Stomach smooth muscle (tissue), 2 donors: Measurements from ENCODE around the gene CNBD2.
A peak's percentile ranks its signal among the peaks of the same experiment; 100 is the strongest.
"Not testable (repeated sequence)": the region's sequence is repeated elsewhere in the genome, so short reads cannot be mapped to it uniquely, and the experiment has no call there.

ENCODE experiments used
- H3K27ac ChIP-seq: one replicate; pipeline ENCODE4 v1.7.0; 2013; ENCODE audit warnings: mild to moderate bottlenecking, low read length, inconsistent platforms
- H3K27me3 ChIP-seq, 2 donors: one replicate each; pipeline ENCODE4 v1.7.0; 2013; ENCODE audit warnings: low read length in 2 of 2; ENCODE audit not compliant: insufficient read depth in 2 of 2, control insufficient read depth in 1 of 2
- H3K36me3 ChIP-seq, 2 donors: one replicate each; pipeline ENCODE4 v1.7.0; 2013; ENCODE audit warnings: low read length in 2 of 2; ENCODE audit not compliant: control insufficient read depth in 2 of 2, insufficient read depth in 2 of 2
- H3K4me1 ChIP-seq: one replicate; pipeline ENCODE4 v1.7.0; 2013; ENCODE audit warnings: low read length; ENCODE audit not compliant: control insufficient read depth, insufficient read depth
- H3K4me3 ChIP-seq, 2 donors: one replicate each; pipeline ENCODE4 v1.7.0; 2013; ENCODE audit warnings: low read length in 2 of 2
- H3K9ac ChIP-seq, 2 donors: one replicate each; pipeline ENCODE4 v1.7.0; 2013; ENCODE audit warnings: low read length in 2 of 2, mild to moderate bottlenecking in 1 of 2
- H3K9me3 ChIP-seq, 2 donors: one replicate each; pipeline ENCODE4 v1.7.0; 2013; ENCODE audit warnings: low read length in 2 of 2; ENCODE audit not compliant: control insufficient read depth in 2 of 2
- donor health status: healthy.
- donor health status: Pancreatic carcinoma.

The CNBD2 gene

DNA sequence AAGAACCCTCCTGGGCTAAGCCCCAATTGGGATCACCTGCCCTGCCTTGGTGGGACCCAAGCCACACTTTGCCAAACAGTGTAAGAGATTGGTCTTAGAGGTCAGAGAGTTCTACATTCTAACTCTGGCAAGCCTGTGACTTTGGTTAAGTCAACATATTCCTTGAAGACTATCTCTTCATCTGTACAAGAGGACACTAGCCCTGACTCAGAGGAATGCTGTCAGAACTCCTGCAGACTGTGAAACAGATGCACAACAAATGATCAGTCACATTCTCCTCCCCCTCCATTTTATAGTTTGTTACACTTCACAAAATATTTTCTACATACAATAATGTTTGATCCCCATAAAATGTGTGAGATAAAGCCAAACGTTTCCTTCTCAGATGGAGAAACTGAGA, 94.4 kb downstream of the CNBD2 start:
- H3K27me3 ChIP-seq: no peaks in the 10 kb centered on the region
- H3K27ac ChIP-seq: no peak overlapping the region
- H3K9ac ChIP-seq: no peak overlapping the region

DNA sequence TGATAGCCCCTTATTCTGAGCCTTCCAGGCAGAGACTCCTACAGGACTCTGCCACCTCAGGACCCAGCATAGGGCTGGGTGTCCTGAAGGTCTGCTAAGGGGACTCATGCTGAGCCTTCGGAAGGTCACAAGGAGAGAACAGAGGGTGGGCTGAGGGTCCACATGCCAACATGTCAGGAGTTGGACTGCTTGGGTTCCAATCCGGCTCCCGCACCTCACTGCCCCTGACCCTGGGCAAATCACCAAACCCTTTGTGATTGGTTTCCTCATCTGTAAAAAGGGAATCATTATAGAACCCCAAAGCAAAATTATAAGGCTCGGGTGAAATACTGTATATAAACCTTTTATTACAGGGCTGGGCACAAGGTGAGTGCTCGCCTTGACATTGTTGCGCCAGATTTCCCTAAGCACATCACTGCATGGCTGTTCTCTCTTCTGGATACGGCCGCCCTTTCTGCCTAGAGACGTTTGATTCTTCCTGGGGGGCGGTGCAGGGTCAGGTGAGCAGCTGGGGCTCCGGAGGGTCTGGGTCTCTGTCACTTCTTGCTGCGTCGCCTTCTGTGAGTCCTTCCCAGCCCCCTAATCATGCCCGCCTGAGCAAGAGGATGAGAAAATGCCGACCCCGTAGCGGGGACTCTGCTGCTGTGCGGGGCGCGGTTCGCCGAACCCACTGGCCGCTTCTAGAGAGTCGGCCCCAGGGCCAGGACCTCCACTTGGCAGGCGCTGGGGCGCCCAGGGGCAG, 95.7 kb downstream of the CNBD2 start:
- Histone ChIP-seq H3K9me3 (no peaks in the 10 kb centered on the region), H3K4me3 (peak overlapping the region; percentile 81 to 86), H3K36me3 (no peaks in the 10 kb centered on the region), H3K9ac (peak overlapping the region; percentile 68 to 79), H3K4me1 (peaks cover 18% of the 10 kb centered on the region), H3K27ac (peak overlapping the region; percentile 74), H3K27me3 (no peaks in the 10 kb centered on the region)

More for the DNA sequence above, 94.4 kb downstream of the CNBD2 start:
- no peaks in the 10 kb centered on the region for H3K36me3 ChIP-seq
- peaks cover 18% of the 10 kb centered on the region for H3K4me1 ChIP-seq
- no peaks in the 10 kb centered on the region for H3K9me3 ChIP-seq
- H3K4me3 ChIP-seq: no peak overlapping the region

DNA sequence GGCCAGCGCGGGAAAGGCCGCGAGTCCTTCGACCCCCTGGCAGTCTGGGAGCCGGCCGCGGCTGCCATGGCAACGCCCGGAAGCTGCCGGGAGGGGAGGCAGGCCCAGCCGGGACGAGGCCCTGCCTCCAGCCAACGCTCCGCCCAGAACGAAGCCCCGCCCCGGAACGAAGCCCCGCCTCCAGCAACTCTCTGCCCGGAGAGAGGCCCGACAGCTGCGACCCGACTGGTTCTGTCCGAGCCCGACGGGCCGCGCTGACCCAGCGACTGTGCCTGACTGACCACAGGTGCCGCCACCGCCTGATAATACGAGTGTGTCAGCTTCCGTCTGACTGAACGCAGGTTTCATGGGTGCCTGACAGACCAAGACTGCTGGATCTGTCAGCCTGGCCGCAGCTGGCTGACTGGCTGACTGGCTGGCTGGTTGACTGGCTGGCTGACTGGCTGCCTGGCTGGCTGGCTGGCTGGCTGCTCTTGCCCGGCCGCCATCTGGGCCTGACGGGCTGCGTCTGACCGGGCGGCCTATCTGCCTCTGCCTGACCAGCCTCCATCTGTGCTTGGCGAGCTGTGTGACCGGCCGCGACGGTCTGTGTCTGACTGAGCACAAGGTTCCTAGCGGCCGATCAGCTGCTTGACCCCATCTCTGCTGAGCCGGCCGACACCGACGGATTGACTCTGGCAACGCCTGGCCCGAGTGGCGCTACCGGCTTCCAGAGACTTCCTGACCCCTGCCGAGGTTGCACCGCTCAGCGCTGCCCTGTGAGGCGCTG, 96.5 kb downstream of the CNBD2 start:
- Histone ChIP-seq H3K9me3 (no peaks in the 10 kb centered on the region), H3K36me3 (no peaks in the 10 kb centered on the region), H3K27ac (peak overlapping the region; percentile 74), H3K27me3 (no peaks in the 10 kb centered on the region), H3K4me3 (peak overlapping the region; percentile 81 to 86), H3K4me1 (peaks cover 18% of the 10 kb centered on the region), H3K9ac (peak overlapping the region; percentile 68 to 79)

DNA sequence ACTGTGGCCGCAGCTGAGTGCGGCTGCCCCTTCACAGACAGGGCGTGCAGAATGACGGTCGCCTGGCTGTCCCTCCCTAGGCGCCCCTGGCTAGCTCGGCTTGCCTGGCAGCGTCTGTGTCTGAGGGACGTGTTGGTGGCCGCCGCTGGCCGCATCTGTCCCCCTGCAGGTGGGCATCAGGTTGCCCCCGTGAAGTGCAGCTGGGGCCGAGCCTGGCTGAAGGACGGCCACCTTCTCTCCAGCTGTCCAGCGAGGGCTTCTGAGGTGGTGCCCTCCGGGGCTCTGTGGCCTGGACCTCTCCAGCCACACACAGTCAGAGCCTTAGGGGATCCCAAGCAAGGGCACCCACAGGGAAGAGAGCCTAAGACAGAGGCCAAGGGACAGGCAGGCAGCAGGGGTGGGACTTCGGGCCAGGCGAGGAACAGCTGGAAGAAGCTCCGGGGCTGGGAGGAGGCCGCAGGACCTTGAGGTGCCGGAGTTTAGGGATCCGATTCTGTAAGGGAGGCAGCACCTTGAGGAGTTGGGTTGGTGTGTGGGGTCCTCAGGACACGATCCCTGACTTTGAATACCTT, 97.1 kb downstream of the CNBD2 start:
- Histone ChIP-seq H3K27ac (peak overlapping the region; percentile 74), H3K9ac (peak overlapping the region; percentile 68 to 76)

DNA sequence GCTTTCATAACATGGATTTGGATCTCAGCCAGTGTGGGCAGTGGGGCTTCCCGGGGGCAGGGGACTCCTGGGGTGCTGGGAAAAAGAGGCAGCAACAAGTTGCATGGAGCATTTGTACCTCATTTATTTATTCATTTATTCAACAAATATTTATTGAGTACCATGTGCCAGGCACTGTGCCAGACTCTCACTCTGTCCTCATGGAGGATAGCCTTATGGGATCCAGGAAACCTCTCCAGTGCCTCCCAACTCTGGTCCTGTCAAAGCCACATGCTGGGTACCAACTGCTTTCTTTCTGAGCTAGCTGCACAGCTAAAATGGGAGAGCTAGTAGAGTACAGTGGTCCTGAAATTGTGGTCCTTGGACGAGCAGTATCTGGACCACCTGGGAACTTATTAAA, 98.4 kb downstream of the CNBD2 start:
- H3K4me3 ChIP-seq: no peak overlapping the region
- peaks cover 18% of the 10 kb centered on the region for H3K4me1 ChIP-seq
- peaks cover 0 to 3% of the 10 kb centered on the region in 2 donors for H3K27me3 ChIP-seq
- H3K9ac ChIP-seq: no peak overlapping the region
- no peaks in the 10 kb centered on the region for H3K36me3 ChIP-seq
- H3K9me3 ChIP-seq: no peaks in the 10 kb centered on the region
- H3K27ac ChIP-seq: no peak overlapping the region

More for the DNA sequence above, 97.1 kb downstream of the CNBD2 start:
- no peaks in the 10 kb centered on the region for H3K27me3 ChIP-seq
- no peaks in the 10 kb centered on the region for H3K9me3 ChIP-seq
- no peaks in the 10 kb centered on the region for H3K36me3 ChIP-seq
- peak overlapping the region; percentile 81 to 86 for H3K4me3 ChIP-seq
- H3K4me1 ChIP-seq: peaks cover 18% of the 10 kb centered on the region

DNA sequence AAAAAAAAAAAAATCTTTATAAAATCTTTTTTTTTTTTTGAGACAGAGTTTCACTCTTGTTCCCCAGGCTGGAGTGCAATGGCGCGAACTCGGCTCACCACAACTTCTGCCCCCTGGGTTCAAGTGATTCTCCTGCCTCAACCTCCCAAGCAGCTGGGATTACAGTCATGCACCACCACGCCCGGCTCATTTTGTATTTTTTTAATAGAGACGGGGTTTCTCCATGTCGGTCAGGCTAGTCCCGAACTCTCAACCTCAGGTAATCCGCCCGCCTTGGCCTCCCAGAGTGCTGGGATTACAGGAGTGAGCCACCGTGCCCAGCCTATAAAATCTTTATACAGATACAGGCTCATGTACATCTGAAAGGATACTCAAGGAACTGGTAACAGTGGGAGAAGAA, 100.1 kb downstream of the CNBD2 start:
- not testable (repeated sequence) for H3K27me3 ChIP-seq, H3K4me3 ChIP-seq, H3K27ac ChIP-seq, H3K9me3 ChIP-seq, H3K9ac ChIP-seq, H3K36me3 ChIP-seq
- H3K4me1 ChIP-seq: peaks cover 18% of the 10 kb centered on the region

DNA sequence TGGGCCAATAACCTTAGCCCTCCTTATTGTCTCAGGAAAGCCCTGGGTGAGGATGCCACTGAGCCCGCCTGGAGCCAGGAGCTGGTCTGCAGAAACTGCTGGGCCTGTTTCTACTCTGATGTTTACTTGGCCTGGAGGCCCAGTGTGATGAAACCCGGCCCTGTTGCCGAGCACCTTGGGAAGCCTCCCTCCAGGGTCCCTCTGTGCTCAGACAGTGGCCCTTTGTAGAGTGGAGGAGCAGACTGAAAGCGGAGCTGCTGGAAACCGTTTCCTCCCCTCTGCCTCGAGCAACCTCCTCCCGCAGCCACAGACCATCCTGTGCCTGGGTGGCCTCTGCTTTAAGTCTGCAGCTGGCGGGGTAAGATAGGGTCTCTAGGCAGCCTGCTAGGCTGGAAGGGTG, 102.1 kb downstream of the CNBD2 start:
- Histone ChIP-seq H3K27me3 (peaks cover 0 to 3% of the 10 kb centered on the region in 2 donors), H3K4me1 (peaks cover 2% of the 10 kb centered on the region), H3K9ac (no peak overlapping the region), H3K36me3 (no peaks in the 10 kb centered on the region), H3K9me3 (no peaks in the 10 kb centered on the region), H3K27ac (no peak overlapping the region), H3K4me3 (no peak overlapping the region)

DNA sequence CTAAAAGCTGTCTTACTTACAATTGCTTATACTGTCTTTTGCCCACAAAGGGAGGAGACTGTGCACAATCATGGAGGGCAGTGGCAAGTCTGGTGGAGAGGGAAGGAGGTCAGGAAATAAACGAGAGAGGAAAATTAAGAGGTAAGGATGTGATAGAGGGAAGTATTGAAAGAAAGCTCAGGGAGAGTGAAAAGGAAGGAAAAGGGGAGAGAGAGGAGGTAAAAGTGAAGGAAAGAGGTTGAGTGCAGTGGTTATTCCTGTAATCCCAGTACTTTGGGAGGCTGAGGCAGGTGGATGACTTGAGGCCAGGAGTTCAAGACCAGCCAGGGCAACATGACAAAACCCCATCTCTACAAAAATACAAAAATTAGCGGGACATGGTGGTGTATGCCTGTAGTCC, 103.5 kb downstream of the CNBD2 start:
- H3K9me3 ChIP-seq: no peaks in the 10 kb centered on the region
- H3K36me3 ChIP-seq: no peaks in the 10 kb centered on the region
- no peaks in the 10 kb centered on the region for H3K4me1 ChIP-seq
- H3K27ac ChIP-seq: no peak overlapping the region
- H3K9ac ChIP-seq: no peak overlapping the region
- no peak overlapping the region for H3K4me3 ChIP-seq
- H3K27me3 ChIP-seq: peaks cover 0 to 3% of the 10 kb centered on the region in 2 donors

DNA sequence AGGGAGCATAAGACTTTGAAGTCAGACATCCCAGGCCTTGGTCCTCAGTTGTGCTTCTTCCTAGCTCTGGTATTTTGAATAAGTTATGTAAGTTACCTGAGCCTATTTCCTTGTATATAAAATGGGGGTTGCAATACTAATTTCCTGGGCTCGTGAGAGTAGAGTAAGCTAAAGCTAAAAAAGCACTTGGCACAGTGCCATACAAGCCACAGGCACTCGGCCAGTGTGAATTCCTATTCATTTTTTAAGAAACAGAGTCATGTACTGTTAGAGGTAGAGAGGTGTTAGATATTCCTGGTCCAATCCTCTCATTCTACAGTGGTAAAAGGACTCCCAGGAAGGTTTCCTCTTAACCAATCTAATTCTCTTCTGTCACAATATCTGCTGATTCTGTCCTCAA, 106.6 kb downstream of the CNBD2 start:
- Histone ChIP-seq H3K36me3 (no peaks in the 10 kb centered on the region), H3K9me3 (no peaks in the 10 kb centered on the region), H3K4me1 (no peaks in the 10 kb centered on the region)

DNA sequence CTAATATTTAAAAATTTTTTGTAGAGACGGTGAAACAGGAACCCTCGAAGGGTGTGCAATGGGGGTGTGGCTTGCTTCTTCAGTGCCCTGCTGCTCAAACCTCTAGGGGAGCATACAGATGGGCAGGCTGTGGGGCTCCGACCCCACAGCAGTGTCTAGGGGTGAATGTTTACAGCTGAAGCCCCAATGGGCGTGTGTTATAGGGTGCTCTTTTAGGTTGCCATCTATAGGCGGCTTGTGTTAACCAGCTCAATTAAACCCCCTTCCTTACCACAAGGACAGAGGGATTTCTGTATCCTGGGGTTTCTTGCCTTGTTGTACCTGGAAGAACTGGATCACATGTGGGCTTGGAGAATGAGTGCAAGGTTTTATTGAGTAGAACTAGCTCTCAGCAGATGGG, 109.4 kb downstream of the CNBD2 start:
- H3K4me3 ChIP-seq, H3K27ac ChIP-seq, H3K36me3 ChIP-seq, H3K9ac ChIP-seq, H3K9me3 ChIP-seq, H3K27me3 ChIP-seq, H3K4me1 ChIP-seq: not testable (repeated sequence)

More for the DNA sequence above, 106.6 kb downstream of the CNBD2 start:
- peaks cover 0 to 3% of the 10 kb centered on the region in 2 donors for H3K27me3 ChIP-seq
- H3K9ac ChIP-seq: no peak overlapping the region
- H3K4me3 ChIP-seq: no peak overlapping the region
- H3K27ac ChIP-seq: no peak overlapping the region
